Measurements from ENCODE around the gene TMC1. TPM values are rescaled to one million over a fixed set of nuclear protein-coding genes. Genes with fewer than 3 reads are reported as not detected.

The TMC1 gene
- total and polyA plus RNA-seq, 2 of the 13 experiments (the other 11 are each of a cell fraction or from before 2014, with no cell fraction given): 0.02 to 0.03 TPM

DNA sequence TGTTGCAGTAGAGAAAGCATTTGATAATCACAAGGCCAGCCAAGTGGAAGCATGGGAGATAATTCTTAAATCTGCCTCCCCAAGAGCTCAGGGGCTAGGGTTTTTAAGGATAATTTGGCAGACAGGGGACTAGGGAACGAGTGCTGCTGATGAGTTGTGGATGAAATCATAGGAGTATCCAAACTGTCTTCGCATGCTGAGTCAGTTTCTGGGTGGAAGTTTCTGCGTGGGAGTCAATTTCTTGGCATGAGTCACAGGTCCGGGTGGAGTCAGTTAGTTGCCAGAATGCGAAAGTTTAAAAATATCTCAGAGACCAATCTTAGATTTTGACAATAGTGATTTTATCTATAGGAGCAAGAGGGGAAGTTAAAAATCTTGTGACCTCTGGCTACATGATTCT, 112.6 kb downstream of the TMC1 start:
- Histone ChIP-seq H2AFZ (ENCODE audit: low read length) (no peak overlapping the region), H3K27ac (ENCODE audit: extremely low read length, insufficient read depth, low read length) (no peak overlapping the region), H4K20me1 (ENCODE audit: insufficient read depth, low read length) (no peaks in the 10 kb centered on the region), H3K4me1 (ENCODE audit: insufficient read depth, low read length) (no peaks in the 10 kb centered on the region), H3K79me2 (ENCODE audit: insufficient read depth, low read length) (no peaks in the 10 kb centered on the region), H3K27me3 (ENCODE audit: control insufficient read depth in 1 of 2, insufficient read depth in 2 of 2, low read length in 2 of 2) (no peaks in the 10 kb centered on the region; a peak in 1 of 5 replicates), H3K36me3 (replicated peaks in 1 of 2; ENCODE audit: control insufficient read depth in 1 of 2, insufficient read depth in 2 of 2, low read length in 2 of 2) (no peaks in the 10 kb centered on the region), H3K9me3 (ENCODE audit: low read length) (no peaks in the 10 kb centered on the region), H3K4me3 (replicated peaks in 1 of 3; ENCODE audit: insufficient read depth in 1 of 3, low read depth in 2 of 3, low read length in 3 of 3) (no peak overlapping the region), H3K4me2 (ENCODE audit: low read depth, low read length) (no peak overlapping the region), H3K9ac (ENCODE audit: insufficient read depth, low read depth, low read length) (no peak overlapping the region)
- FAIRE-seq (no peak), DNase-seq (ENCODE audit: low spot score) (no peak), ATAC-seq (no peak)
- ChIA-PET POLR2A (no interaction called here), CTCF (ENCODE audit: low intra/inter-chr PET ratio, low total read pairs) (no interaction called here)
- no TSS peak for BruUV-seq (replicated peaks)
- 2% methylated on average over 5 of the region's 5 CpGs for WGBS (ENCODE audit: low lambda C conversion rate)
- in situ Hi-C loops (cut with HindIII; ENCODE audit: extremely low pct_ligation_motif_present, low pct_unique_long_range_greater_than_20kb) (no loop called here), intact Hi-C loops (cut with micrococcal nuclease; ENCODE audit: unreplicated experiment) (no loop called here)
- TF ChIP-seq SMYD3 (CRISPR knock-in tag; IDR thresholded peaks at IDR 0.05) (no peak), ZNF335 (CRISPR knock-in tag; IDR thresholded peaks at IDR 0.05) (no peak), RORA (CRISPR knock-in tag; IDR thresholded peaks at IDR 0.05) (no peak), ZNF260 (CRISPR knock-in tag; IDR thresholded peaks at IDR 0.05; ENCODE audit: borderline replicate concordance, low read depth) (no peak), ZMYM3 (CRISPR knock-in tag; IDR thresholded peaks at IDR 0.05) (no peak), ZNF432 (CRISPR knock-in tag; IDR thresholded peaks at IDR 0.05; ENCODE audit: borderline replicate concordance) (no peak), ZNF720 (CRISPR knock-in tag; IDR thresholded peaks at IDR 0.05) (no peak), POLR2AphosphoS5 (IDR thresholded peaks at IDR 0.05; ENCODE audit: low read depth, low read length) (no peak), MAFG (CRISPR knock-in tag; IDR thresholded peaks at IDR 0.05) (no peak), ZNF232 (CRISPR knock-in tag; IDR thresholded peaks at IDR 0.05; ENCODE audit: borderline replicate concordance) (no peak), TCF12 (IDR thresholded peaks at IDR 0.05) (no peak), TCF12 (CRISPR knock-in tag; IDR thresholded peaks at IDR 0.05) (no peak)
- TF ChIP-seq, protein P1, sequence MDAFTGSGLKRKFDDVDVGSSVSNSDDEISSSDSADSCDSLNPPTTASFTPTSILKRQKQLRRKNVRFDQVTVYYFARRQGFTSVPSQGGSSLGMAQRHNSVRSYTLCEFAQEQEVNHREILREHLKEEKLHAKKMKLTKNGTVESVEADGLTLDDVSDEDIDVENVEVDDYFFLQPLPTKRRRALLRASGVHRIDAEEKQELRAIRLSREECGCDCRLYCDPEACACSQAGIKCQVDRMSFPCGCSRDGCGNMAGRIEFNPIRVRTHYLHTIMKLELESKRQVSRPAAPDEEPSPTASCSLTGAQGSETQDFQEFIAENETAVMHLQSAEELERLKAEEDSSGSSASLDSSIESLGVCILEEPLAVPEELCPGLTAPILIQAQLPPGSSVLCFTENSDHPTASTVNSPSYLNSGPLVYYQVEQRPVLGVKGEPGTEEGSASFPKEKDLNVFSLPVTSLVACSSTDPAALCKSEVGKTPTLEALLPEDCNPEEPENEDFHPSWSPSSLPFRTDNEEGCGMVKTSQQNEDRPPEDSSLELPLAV (CRISPR knock-in tag; conservative IDR thresholded peaks at IDR 0.05; ENCODE audit: low read depth): no peak
- TF ChIP-seq, protein P2, sequence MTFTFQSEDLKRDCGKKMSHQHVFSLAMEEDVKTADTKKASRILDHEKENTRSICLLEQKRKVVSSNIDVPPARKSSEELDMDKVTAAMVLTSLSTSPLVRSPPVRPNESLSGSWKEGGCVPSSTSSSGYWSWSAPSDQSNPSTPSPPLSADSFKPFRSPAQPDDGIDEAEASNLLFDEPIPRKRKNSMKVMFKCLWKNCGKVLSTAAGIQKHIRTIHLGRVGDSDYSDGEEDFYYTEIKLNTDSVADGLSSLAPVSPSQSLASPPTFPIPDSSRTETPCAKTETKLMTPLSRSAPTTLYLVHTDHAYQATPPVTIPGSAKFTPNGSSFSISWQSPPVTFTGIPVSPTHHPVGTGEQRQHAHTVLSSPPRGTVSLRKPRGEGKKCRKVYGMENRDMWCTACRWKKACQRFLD (CRISPR knock-in tag; IDR thresholded peaks at IDR 0.05; ENCODE audit: borderline replicate concordance): no peak
- TF ChIP-seq, protein P3, sequence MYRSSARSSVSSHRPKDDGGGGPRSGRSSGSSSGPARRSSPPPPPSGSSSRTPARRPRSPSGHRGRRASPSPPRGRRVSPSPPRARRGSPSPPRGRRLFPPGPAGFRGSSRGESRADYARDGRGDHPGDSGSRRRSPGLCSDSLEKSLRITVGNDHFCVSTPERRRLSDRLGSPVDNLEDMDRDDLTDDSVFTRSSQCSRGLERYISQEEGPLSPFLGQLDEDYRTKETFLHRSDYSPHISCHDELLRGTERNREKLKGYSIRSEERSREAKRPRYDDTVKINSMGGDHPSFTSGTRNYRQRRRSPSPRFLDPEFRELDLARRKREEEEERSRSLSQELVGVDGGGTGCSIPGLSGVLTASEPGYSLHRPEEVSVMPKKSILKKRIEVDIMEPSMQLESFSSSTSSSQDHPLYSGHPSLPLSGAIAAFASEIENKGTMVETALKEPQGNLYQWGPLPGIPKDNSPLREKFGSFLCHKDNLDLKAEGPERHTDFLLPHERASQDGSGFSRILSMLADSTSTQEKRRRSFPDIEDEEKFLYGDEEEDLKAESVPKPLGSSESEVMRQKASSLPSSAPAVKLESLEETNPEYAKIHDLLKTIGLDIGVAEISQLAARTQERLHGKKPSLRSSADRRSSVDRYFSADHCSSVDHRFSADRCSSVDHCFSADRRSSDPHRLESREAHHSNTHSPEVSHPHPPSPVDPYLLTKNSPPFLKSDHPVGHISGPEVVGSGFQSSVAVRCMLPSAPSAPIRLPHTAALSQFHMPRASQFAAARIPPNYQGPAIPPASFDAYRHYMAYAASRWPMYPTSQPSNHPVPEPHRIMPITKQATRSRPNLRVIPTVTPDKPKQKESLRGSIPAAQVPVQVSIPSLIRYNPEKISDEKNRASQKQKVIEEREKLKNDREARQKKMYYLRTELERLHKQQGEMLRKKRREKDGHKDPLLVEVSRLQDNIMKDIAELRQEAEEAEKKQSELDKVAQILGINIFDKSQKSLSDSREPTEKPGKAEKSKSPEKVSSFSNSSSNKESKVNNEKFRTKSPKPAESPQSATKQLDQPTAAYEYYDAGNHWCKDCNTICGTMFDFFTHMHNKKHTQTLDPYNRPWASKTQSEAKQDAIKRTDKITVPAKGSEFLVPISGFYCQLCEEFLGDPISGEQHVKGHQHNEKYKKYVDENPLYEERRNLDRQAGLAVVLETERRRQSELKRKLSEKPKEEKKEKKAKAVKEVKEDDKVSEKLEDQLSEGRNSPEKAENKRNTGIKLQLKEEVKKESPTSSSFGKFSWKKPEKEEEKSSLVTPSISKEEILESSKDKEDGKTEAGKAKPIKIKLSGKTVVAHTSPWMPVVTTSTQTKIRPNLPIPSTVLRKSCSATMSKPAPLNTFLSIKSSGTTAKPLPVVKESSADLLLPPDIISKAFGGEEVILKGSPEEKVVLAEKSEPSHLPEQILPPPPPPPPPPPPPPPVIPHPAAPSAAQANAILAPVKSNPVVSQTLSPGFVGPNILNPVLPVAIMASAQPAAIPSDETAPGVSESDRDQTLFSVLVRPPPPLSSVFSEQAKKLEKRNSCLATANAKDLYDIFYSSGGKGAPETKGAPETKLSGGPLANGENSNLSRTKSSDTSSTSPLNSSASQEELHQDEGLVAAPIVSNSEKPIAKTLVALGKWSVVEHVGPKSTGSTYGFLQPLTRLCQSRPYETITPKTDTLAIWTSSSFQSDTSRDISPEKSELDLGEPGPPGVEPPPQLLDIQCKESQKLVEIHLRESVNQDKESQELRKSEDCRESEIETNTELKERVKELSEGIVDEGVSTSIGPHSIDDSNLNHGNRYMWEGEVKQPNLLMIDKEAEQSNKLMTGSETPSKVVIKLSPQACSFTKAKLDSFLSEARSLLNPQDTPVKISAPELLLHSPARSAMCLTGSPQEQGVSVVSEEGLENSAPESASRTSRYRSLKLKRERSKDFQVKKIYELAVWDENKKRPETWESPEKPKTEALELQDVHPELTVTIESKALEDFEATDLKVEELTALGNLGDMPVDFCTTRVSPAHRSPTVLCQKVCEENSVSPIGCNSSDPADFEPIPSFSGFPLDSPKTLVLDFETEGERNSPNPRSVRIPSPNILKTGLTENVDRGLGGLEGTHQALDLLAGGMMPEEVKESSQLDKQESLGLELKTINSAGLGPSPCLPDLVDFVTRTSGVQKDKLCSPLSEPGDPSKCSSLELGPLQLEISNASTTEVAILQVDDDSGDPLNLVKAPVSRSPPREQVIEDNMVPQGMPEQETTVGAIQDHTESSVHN (CRISPR knock-in tag; IDR thresholded peaks at IDR 0.05): no peak

Measured in HepG2 (cell line).